OCI-LY1 (cell line): ENCODE measurements around the gene PTPRCAP.

Experiments used
- EZH2 ChIP-seq: fragments of 200-600 bp; sonication (generic), shearing (Covaris generic); IDR thresholded peaks from 2 replicates; pipeline ENCODE4 v1.8.0; 2017; ENCODE audit warnings: borderline replicate concordance, mixed run types, mild to moderate bottlenecking, antibody characterized with exemption, low read length, moderate library complexity, mixed read lengths
- TF ChIP-seq, protein P1 (sequence below): fragments of 200-600 bp; sonication (generic), shearing (Covaris generic); IDR thresholded peaks from 2 replicates; pipeline ENCODE4 v1.5.1; 2017; ENCODE audit warnings: mild to moderate bottlenecking, antibody characterized with exemption, low read length, moderate library complexity, mixed read lengths

DNA sequence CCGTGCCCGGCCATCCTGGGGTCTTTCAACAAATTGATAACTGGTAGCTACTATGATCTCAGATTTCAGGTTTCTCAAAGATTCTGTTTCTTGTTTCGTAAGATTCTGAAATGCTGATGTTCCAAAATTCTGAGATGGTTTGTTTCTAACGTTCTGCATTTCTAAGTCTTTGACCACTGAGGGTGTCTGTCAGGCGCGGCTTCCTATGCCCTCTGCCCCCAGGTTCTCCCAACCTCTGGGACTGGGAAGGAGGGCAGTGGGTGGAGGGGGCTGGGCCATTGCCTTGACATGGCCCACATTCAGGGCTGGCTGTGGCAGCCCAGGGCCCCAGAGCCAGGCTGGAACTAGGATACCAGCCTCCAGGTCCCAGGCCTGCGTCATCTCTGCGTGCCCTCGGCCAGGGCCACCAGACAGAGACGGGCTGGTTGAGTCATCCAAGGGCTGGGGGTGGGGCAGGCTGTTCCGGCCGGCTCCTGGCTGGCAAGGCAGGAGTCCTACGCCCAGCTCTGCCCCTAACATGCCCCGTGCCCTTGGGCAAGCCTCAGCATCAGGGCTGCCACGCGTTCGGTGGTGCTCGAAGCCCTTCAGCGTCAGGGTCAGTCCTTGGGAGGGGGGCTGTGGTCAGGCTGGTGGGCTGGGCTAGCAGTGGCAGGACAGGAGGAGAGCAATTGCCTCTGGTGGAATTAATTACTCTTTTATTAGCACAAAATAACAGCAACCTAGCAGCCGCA, 26.4 kb upstream of the PTPRCAP start:
- TF ChIP-seq, protein P1, sequence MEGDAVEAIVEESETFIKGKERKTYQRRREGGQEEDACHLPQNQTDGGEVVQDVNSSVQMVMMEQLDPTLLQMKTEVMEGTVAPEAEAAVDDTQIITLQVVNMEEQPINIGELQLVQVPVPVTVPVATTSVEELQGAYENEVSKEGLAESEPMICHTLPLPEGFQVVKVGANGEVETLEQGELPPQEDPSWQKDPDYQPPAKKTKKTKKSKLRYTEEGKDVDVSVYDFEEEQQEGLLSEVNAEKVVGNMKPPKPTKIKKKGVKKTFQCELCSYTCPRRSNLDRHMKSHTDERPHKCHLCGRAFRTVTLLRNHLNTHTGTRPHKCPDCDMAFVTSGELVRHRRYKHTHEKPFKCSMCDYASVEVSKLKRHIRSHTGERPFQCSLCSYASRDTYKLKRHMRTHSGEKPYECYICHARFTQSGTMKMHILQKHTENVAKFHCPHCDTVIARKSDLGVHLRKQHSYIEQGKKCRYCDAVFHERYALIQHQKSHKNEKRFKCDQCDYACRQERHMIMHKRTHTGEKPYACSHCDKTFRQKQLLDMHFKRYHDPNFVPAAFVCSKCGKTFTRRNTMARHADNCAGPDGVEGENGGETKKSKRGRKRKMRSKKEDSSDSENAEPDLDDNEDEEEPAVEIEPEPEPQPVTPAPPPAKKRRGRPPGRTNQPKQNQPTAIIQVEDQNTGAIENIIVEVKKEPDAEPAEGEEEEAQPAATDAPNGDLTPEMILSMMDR, result no peak
- TF ChIP-seq EZH2, result no peak
